NCI-H1417 treated with DMSO at 0.1 percent for 48 hours (cell line): ENCODE results near the gene HCFC1R1.
A peak's percentile ranks its signal among the peaks of the same experiment; 100 is the strongest.

Source experiments
- DNase-seq: peaks from one replicate; lab custom pipeline; 2025; lab: John Stamatoyannopoulos, UW

HCFC1R1 gene

GRCh38 chr16:3035972-3036725 is 12.4 kb upstream of the HCFC1R1 start:
- no peak for DNase-seq

GRCh38 chr16:3035289-3035971 is 11.7 kb upstream of the HCFC1R1 start:
- DNase-seq, result no peak

- DNase-seq, result no peak
These were observed 8.9 kb upstream of the HCFC1R1 start for GRCh38 chr16:3032624-3033023.

GRCh38 chr16:3030222-3031212 is 6.8 kb upstream of the HCFC1R1 start:
- no peak for DNase-seq

- DNase-seq, result no peak
These were observed 5.9 kb upstream of the HCFC1R1 start for GRCh38 chr16:3029491-3030221.

GRCh38 chr16:3028716-3029319 is 5.1 kb upstream of the HCFC1R1 start:
- DNase-seq, result no peak

- DNase-seq, result peak; percentile 19
These were observed 4.4 kb upstream of the HCFC1R1 start for GRCh38 chr16:3027983-3028715.

- DNase-seq, result no peak
These were observed 3.7 kb upstream of the HCFC1R1 start for GRCh38 chr16:3027489-3027795.

- DNase-seq, result no peak
These were observed 3.1 kb upstream of the HCFC1R1 start for GRCh38 chr16:3026609-3027488.

- no peak for DNase-seq
These were observed 2.2 kb upstream of the HCFC1R1 start for GRCh38 chr16:3026003-3026378.

GRCh38 chr16:3025032-3026002 is 1.6 kb upstream of the HCFC1R1 start:
- DNase-seq, result no peak

- no peak for DNase-seq
These were observed 400 bp downstream of the HCFC1R1 start for GRCh38 chr16:3023415-3023668.

- no peak for DNase-seq
These were observed 893 bp downstream of the HCFC1R1 start for GRCh38 chr16:3022684-3023414.

GRCh38 chr16:3022208-3022683 is 1.5 kb downstream of the HCFC1R1 start:
- no peak for DNase-seq

GRCh38 chr16:3021449-3022207 is 2.1 kb downstream of the HCFC1R1 start:
- no peak for DNase-seq

GRCh38 chr16:3020604-3021448 is 2.9 kb downstream of the HCFC1R1 start:
- no peak for DNase-seq
